GM21619 (cell line): ENCODE data around the gene LILRB1.
"Not testable (repeated sequence)": the region's sequence is repeated elsewhere in the genome, so short reads cannot be mapped to it uniquely, and the experiment has no call there.

Experiments
- ATAC-seq: cut with Tn5 transposase; IDR thresholded peaks from one replicate; pipeline ENCODE4 v1.9.1; 2021; ENCODE audit not compliant: unreplicated experiment

LILRB1 gene

GRCh38 chr19:54660964-54661363 is 30.7 kb downstream of the LILRB1 start:
- no peak for ATAC-seq

DNA sequence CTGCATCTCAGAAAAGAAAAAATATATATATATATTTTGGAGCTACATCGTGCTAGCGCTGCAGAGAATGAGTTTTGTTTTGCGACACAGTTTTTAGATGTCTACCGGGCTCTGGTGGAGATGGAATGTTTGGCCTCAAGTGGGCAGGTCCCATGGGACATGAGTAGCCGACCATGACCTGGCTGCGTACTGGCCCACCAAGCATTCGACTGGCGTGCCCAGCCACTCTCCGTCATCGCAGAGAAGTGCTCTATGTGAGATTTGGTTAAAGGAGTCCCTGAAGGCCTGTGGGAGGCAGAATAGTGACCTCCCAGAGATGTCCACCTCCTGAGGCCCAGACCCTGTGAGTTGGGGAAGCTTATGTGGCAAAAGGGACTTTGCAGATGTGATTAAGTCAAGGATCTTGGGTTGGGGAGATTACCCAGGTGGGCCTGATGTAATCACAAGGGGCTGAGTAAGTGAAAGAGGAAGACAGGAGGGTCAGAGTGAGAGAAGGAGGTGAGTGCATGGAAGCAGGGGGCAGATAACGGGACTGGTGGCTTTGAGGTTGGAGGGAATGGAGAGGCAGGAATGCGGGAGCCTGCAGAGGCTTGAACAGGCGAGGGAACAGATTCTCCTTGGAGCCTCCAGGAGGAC is 31.7 kb downstream of the LILRB1 start:
- no peak for ATAC-seq

DNA sequence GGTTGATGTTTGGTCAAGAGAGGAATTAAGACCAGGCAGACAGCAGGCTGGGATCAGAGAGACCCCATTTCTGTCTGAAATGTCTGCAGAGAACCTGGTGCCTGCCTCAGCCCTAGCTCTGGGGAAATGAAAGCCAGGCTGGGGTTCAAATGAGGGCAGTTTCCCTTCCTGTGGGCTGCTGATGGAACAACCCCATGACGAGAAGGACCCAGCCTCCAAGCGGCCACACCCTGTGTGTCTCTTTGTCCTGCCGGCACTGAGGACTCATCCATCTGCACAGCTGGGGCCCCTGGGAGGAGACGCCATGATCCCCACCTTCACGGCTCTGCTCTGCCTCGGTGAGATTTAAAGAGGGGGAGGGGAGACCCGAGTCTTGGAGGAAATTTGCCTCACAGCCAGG is 32.4 kb downstream of the LILRB1 start, which contains the start of gene LILRB4:
Gene LILRB4 (plus strand): TSS at position 256 of the 400 bp plus-strand sequence. CDS start 49 bp downstream, at position 305.
- no peak for ATAC-seq

DNA sequence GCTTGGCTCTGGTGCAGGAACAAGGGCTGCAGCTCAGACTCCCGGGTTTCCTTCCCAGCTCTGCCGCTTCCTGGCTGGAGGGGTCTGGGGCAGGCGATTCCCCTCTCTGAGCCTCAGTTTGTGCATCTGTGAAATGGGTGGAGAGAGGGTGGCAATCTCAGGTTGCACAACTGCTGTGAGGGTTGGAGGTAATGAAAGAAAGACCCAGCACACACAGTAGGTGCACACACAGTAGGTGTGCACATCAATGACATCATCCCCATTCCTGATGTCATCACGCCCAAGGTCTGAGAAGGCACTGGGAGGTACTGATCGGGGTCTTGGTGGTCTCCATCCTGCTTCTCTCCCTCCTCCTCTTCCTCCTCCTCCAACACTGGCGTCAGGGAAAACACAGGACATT is 35.2 kb downstream of the LILRB1 start:
- ATAC-seq, result no peak

GRCh38 chr19:54667217-54667616 is 36.9 kb downstream of the LILRB1 start:
- ATAC-seq, result no peak

- no peak for ATAC-seq
Observed at GRCh38 chr19:54668353-54668752, 38.1 kb downstream of the LILRB1 start.

GRCh38 chr19:54670576-54671357 is 40.5 kb downstream of the LILRB1 start:
- no peak for ATAC-seq

GRCh38 chr19:54673222-54673621 is 42.9 kb downstream of the LILRB1 start:
- no peak for ATAC-seq

DNA sequence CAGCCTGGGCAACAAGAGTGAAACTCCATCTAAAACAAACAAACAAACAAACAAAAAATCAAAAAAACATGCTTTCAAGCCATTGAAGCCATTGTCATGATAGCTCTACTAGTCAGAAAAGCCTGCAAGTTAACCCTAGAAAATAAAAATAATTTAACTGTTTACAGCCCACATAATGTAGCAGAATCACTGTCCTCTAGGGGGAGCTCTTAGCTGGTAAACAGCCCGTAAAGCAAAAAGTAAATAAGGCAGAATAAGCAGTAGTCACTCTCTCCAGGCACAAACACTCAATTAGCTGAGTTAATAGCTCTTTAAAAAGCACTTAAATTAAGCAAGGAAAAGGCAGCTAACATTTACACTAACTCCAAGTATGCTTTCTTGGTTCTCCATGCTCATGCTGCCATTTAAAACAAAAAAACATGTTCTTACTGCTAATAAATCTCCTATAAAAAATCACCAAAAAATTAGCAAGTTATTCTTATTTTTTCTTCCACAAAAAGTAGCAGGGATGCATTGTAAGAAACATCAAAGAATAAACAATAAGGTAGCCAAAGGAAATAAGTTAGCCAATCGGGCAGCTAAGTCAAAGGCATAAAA is 43.8 kb downstream of the LILRB1 start:
- ATAC-seq, result no peak

GRCh38 chr19:54676210-54676834 is 46.0 kb downstream of the LILRB1 start:
- ATAC-seq, result not testable (repeated sequence)

DNA sequence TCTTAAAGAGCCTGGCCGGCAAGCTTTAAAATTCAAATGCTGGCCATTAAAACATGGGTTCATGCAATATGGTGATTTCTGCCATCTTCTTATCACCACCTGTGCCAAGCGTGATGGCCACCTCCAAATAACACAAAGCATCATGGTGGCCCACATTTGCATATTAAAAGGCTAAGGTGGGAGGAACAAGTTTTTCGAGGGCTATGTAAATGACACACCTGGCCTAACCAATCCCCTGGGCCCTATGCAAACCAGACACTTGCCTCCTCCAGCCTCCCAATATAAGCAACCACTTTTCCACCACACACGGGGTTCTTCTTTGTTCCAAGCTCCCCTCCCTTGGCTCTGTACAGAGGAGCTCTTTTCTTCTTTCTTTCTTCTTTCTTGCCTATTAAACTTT is 46.9 kb downstream of the LILRB1 start:
- ATAC-seq, result no peak

- not testable (repeated sequence) for ATAC-seq
Observed at GRCh38 chr19:54681596-54681995, 51.3 kb downstream of the LILRB1 start.

- no peak for ATAC-seq
Observed at GRCh38 chr19:54682306-54682856, 52.1 kb downstream of the LILRB1 start.

- no peak for ATAC-seq
Observed at GRCh38 chr19:54684527-54684926, 54.2 kb downstream of the LILRB1 start.
